Trophoblast cell (in vitro differentiated cells and primary cell): ENCODE results near the gene DENND6A.
"Not testable (repeated sequence)": the region's sequence is repeated elsewhere in the genome, so short reads cannot be mapped to it uniquely, and the experiment has no call there.

Source experiments
- DNase-seq, 2 donors: peaks; one replicate each; pipeline ENCODE4 v3.0.0-alpha.2; 2016
- H2AFZ ChIP-seq: 2 replicates; pipeline ENCODE4 v1.6.1; 2013; ENCODE audit warnings: low read length, moderate library complexity, mild to moderate bottlenecking; ENCODE audit not compliant: insufficient read depth, poor library complexity
- H2AK5ac ChIP-seq: 2 replicates; pipeline ENCODE4 v1.6.1; 2013; ENCODE audit warnings: mild to moderate bottlenecking, low read length
- H2BK120ac ChIP-seq: 2 replicates; pipeline ENCODE4 v1.6.1; 2013; ENCODE audit warnings: low read length, mild to moderate bottlenecking, moderate library complexity; ENCODE audit not compliant: insufficient read depth, poor library complexity
- H2BK12ac ChIP-seq: 2 replicates; pipeline ENCODE4 v1.6.1; 2013; ENCODE audit warnings: mild to moderate bottlenecking, low read length, moderate library complexity
- H2BK5ac ChIP-seq: 2 replicates; pipeline ENCODE4 v1.6.1; 2013; ENCODE audit warnings: low read length, low read depth, moderate library complexity, mild to moderate bottlenecking; ENCODE audit not compliant: poor library complexity
- H3K14ac ChIP-seq: 2 replicates; pipeline ENCODE4 v1.6.1; 2013; ENCODE audit warnings: mild to moderate bottlenecking, low read length
- H3K18ac ChIP-seq: 2 replicates; pipeline ENCODE4 v1.6.1; 2013; ENCODE audit warnings: mild to moderate bottlenecking, low read length
- H3K23ac ChIP-seq: 2 replicates; pipeline ENCODE4 v1.6.1; 2013; ENCODE audit warnings: low read length
- H3K27ac ChIP-seq: 2 replicates; pipeline ENCODE4 v1.5.1; 2013; ENCODE audit warnings: low read depth, mild to moderate bottlenecking, inconsistent platforms, low read length, moderate library complexity
- H3K27me3 ChIP-seq: 2 replicates; pipeline ENCODE4 v1.6.1; 2013; ENCODE audit warnings: inconsistent platforms, mild to moderate bottlenecking, low read length, moderate library complexity; ENCODE audit not compliant: insufficient read depth
- H3K36me3 ChIP-seq, 2 experiments: 1 replicate in 1 of 2; 2 replicates in 1 of 2; pipeline ENCODE4 v1.6.1; 2013; ENCODE audit warnings: low read length in 2 of 2, mild to moderate bottlenecking in 2 of 2, moderate library complexity in 1 of 2; ENCODE audit not compliant: insufficient read depth in 2 of 2, control insufficient read depth in 1 of 2
- H3K4ac ChIP-seq: 2 replicates; pipeline ENCODE4 v1.6.1; 2013; ENCODE audit warnings: low read depth, mild to moderate bottlenecking, low read length, moderate library complexity
- H3K4me1 ChIP-seq, 2 experiments: 1 replicate in 1 of 2; 2 replicates in 1 of 2; pipeline ENCODE4 v1.6.1; 2013; ENCODE audit warnings: low read length in 2 of 2, mild to moderate bottlenecking in 2 of 2, moderate library complexity in 1 of 2; ENCODE audit not compliant: insufficient read depth in 2 of 2, control insufficient read depth in 1 of 2
- H3K4me2 ChIP-seq: 2 replicates; pipeline ENCODE4 v1.6.1; 2013; ENCODE audit warnings: inconsistent platforms, mild to moderate bottlenecking, low read length, moderate library complexity
- H3K4me3 ChIP-seq: 2 replicates; pipeline ENCODE4 v1.5.1; 2013; ENCODE audit warnings: mild to moderate bottlenecking, low read depth, low read length, inconsistent platforms
- H3K79me1 ChIP-seq: one replicate; pipeline ENCODE4 v1.6.1; 2013; ENCODE audit warnings: low read length
- H3K79me2 ChIP-seq: 2 replicates; pipeline ENCODE4 v1.6.1; 2013; ENCODE audit warnings: low read length, mild to moderate bottlenecking; ENCODE audit not compliant: control insufficient read depth, insufficient read depth, poor library complexity
- H3K9ac ChIP-seq: 2 replicates; pipeline ENCODE4 v1.6.1; 2013; ENCODE audit warnings: mild to moderate bottlenecking, low read length
- H3K9me3 ChIP-seq: 2 replicates; pipeline ENCODE4 v1.6.1; 2013; ENCODE audit warnings: low read depth, mild to moderate bottlenecking, control low read depth, inconsistent platforms, low read length; ENCODE audit not compliant: insufficient read depth
- H4K12ac ChIP-seq: 2 replicates; pipeline ENCODE4 v1.6.1; 2013; ENCODE audit warnings: low read depth, mild to moderate bottlenecking, low read length, moderate library complexity
- H4K8ac ChIP-seq: 2 replicates; pipeline ENCODE4 v1.6.1; 2013; ENCODE audit warnings: low read depth, mild to moderate bottlenecking, low read length, moderate library complexity
- H4K91ac ChIP-seq: one replicate; pipeline ENCODE4 v1.6.1; 2013; ENCODE audit warnings: low read depth, mild to moderate bottlenecking, low read length, moderate library complexity
- WGBS: extraction: QIAGEN DNeasy Blood & Tissue Kit; methylation state at CpG from one replicate; pipeline ENCODE4 v1.1.7; 2013; ENCODE audit warnings: missing lambda C conversion rate; ENCODE audit not compliant: insufficient read length, insufficient coverage; ENCODE audit errors: extremely low coverage; 5-methylcytosine and 5-hydroxymethylcytosine counted together

The DENND6A gene

DNA sequence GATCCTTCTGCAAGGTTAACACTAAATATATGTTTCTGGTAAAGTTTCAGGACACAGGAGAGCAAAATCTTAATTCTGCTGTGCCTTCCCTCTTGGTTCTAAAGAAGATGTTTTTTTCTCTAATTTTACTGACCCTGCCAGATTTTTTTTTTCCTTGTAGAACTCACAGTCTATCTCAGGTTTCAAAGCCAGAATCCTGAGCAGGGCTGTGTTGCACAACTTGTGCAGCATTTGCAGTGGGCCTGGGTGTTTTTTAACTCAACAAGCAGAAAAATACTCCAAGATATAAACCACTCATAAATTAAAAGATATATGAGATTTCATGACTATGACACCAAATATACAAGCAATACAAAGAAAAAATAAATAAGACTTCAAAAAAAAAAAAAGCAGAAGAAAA is 55.5 kb downstream of the DENND6A start:
- no peak overlapping the region for H2BK5ac ChIP-seq
- peaks cover 5 to 13% of the 10 kb centered on the region in 2 experiments for H3K36me3 ChIP-seq
- H3K4me2 ChIP-seq: no peak overlapping the region

DNA sequence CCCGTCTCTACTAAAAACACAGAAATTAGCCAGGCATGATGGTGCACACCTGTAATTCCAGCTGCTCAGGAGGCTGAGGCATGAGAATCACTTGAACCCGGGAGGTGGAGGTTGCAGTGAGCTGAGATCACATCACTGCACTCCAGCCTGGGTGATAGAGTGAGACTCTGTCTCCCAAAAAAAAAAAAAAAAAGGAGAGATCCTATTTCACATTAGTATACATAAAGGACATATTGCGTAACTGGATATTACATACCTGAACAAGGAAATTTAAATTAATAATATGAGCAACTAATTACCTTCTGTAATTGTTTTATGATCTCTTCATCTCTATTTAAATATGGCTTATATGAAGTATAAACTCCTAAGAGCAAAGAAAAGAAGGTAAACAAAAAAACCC is 58.6 kb downstream of the DENND6A start:
- H3K36me3 ChIP-seq: peaks cover 11 to 19% of the 10 kb centered on the region in 2 experiments
- H3K79me2 ChIP-seq, H4K91ac ChIP-seq, H3K9me3 ChIP-seq, H4K8ac ChIP-seq, H2BK5ac ChIP-seq, H2AK5ac ChIP-seq, H2BK120ac ChIP-seq, H3K4me3 ChIP-seq, H3K4ac ChIP-seq, H2BK12ac ChIP-seq, H3K79me1 ChIP-seq, H3K18ac ChIP-seq, H2AFZ ChIP-seq, H3K4me1 ChIP-seq, H3K4me2 ChIP-seq, H4K12ac ChIP-seq, H3K27me3 ChIP-seq, H3K23ac ChIP-seq, H3K27ac ChIP-seq, DNase-seq, H3K9ac ChIP-seq, H3K14ac ChIP-seq: not testable (repeated sequence)
- no CpG with 5 or more reads among the region's 3 CpGs for WGBS

More for the DNA sequence above, 55.5 kb downstream of the DENND6A start:
- Histone ChIP-seq H4K91ac (no peak overlapping the region), H2AK5ac (no peak overlapping the region), H3K23ac (no peak overlapping the region), H3K79me2 (no peaks in the 10 kb centered on the region), H4K12ac (no peak overlapping the region), H3K79me1 (no peaks in the 10 kb centered on the region), H3K27ac (no peak overlapping the region), H3K27me3 (no peaks in the 10 kb centered on the region), H3K14ac (no peak overlapping the region), H3K9ac (no peak overlapping the region), H3K4me1 (no peaks in the 10 kb centered on the region), H4K8ac (no peak overlapping the region), H3K4me3 (no peak overlapping the region), H3K9me3 (no peaks in the 10 kb centered on the region), H3K4ac (no peak overlapping the region), H2BK12ac (no peak overlapping the region), H2AFZ (no peak overlapping the region), H3K18ac (no peak overlapping the region), H2BK120ac (no peak overlapping the region)
- no peak for DNase-seq

DNA sequence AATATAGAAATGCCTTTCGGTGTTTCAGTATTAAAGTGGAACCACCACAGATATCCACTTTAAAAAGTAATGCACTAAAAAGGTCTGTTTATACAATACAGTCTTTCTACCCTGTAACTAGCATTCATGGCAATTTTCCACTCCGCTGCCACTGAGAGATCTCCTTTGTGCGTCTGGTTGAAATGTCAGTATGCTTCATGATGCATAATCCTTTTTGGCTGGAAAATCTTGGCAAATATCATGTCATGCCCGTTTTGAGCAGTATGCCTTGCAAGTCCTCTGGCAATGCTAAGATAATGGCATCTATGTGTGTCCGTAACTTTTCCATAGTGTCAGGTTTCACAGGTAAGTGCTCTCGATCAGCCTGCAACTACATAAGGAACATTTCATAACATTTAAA is 64.9 kb downstream of the DENND6A start:
- no peak overlapping the region for H3K27ac ChIP-seq
- no peak overlapping the region for H3K4me2 ChIP-seq
- WGBS: no CpG with 5 or more reads among the region's 6 CpGs
- H2BK120ac ChIP-seq: no peak overlapping the region
- no peak overlapping the region for H3K4ac ChIP-seq
- H3K9ac ChIP-seq: no peak overlapping the region
- no peaks in the 10 kb centered on the region for H3K9me3 ChIP-seq
- H3K23ac ChIP-seq: no peak overlapping the region
- no peak for DNase-seq
- H2BK12ac ChIP-seq: no peak overlapping the region
- no peaks in the 10 kb centered on the region for H3K79me2 ChIP-seq
- no peak overlapping the region for H4K12ac ChIP-seq
- no peaks in the 10 kb centered on the region for H3K79me1 ChIP-seq
- H2AFZ ChIP-seq: no peak overlapping the region
- no peaks in the 10 kb centered on the region for H3K4me1 ChIP-seq
- no peak overlapping the region for H2BK5ac ChIP-seq
- no peak overlapping the region for H3K4me3 ChIP-seq
- H3K14ac ChIP-seq: no peak overlapping the region
- H4K8ac ChIP-seq: no peak overlapping the region
- H3K36me3 ChIP-seq: peaks cover 12 to 15% of the 10 kb centered on the region in 2 experiments
- H2AK5ac ChIP-seq: no peak overlapping the region
- H3K27me3 ChIP-seq: no peaks in the 10 kb centered on the region
- no peak overlapping the region for H3K18ac ChIP-seq
- H4K91ac ChIP-seq: no peak overlapping the region

GRCh38 chr3:57624801-57625200 is 68.1 kb downstream of the DENND6A start:
- no peaks in the 10 kb centered on the region for H3K79me2 ChIP-seq
- H3K9ac ChIP-seq: no peak overlapping the region
- H3K23ac ChIP-seq: no peak overlapping the region
- H3K4me2 ChIP-seq: no peak overlapping the region
- H3K4me1 ChIP-seq: no peaks in the 10 kb centered on the region
- H3K18ac ChIP-seq: no peak overlapping the region
- no peak overlapping the region for H3K4me3 ChIP-seq
- H3K4ac ChIP-seq: no peak overlapping the region
- no peak overlapping the region for H3K14ac ChIP-seq
- no peak overlapping the region for H2AFZ ChIP-seq
- H4K8ac ChIP-seq: no peak overlapping the region
- H4K91ac ChIP-seq: no peak overlapping the region
- DNase-seq: no peak
- no peaks in the 10 kb centered on the region for H3K9me3 ChIP-seq
- H2BK12ac ChIP-seq: no peak overlapping the region
- H2AK5ac ChIP-seq: no peak overlapping the region
- H3K27ac ChIP-seq: no peak overlapping the region
- H3K36me3 ChIP-seq: peaks cover 6 to 9% of the 10 kb centered on the region in 2 experiments
- no peaks in the 10 kb centered on the region for H3K27me3 ChIP-seq
- no CpG with 5 or more reads among the region's 3 CpGs for WGBS
- no peaks in the 10 kb centered on the region for H3K79me1 ChIP-seq
- H2BK5ac ChIP-seq: no peak overlapping the region
- H2BK120ac ChIP-seq: no peak overlapping the region
- H4K12ac ChIP-seq: no peak overlapping the region
